GM12878 (cell line): ENCODE results near the gene TMC8. TPM values are rescaled to one million over a fixed set of nuclear protein-coding genes. Genes with fewer than 3 reads are reported as not detected.

Experiments
- BMI1 ChIP-seq: fragments of 450-650 bp; IDR thresholded peaks from 2 replicates; pipeline ENCODE4 v1.6.1; 2016; ENCODE audit warnings: mild to moderate bottlenecking, moderate library complexity, borderline replicate concordance
- CHD2 ChIP-seq: IDR thresholded peaks from 2 replicates; pipeline ENCODE4 v1.6.1; 2011; ENCODE audit warnings: low read depth, low read length, improper control_type of control experiment, borderline replicate concordance
- NR2F1 ChIP-seq: fragments of 450-650 bp; conservative IDR thresholded peaks from 2 replicates; pipeline ENCODE4 v1.6.1; 2017; ENCODE audit warnings: mild to moderate bottlenecking
- PML ChIP-seq: IDR thresholded peaks from 2 replicates; pipeline ENCODE4 v1.6.1; 2012; ENCODE audit warnings: low read length, inconsistent platforms
- POU2F2 ChIP-seq: IDR thresholded peaks from 3 replicates; pipeline ENCODE4 v1.6.1; 2011; ENCODE audit warnings: low read depth, mild to moderate bottlenecking, low read length, borderline replicate concordance
- SMARCA5 ChIP-seq: fragments of 450-650 bp; IDR thresholded peaks from 2 replicates; pipeline ENCODE4 v1.6.1; 2017; ENCODE audit warnings: mild to moderate bottlenecking
- SREBF1 ChIP-seq: IDR thresholded peaks from 2 replicates; pipeline ENCODE4 v1.6.1; 2012; ENCODE audit warnings: mild to moderate bottlenecking, low read length
- SUPT20H ChIP-seq: IDR thresholded peaks from 2 replicates; pipeline ENCODE4 v1.6.1; 2011; ENCODE audit warnings: low read depth, mild to moderate bottlenecking, low read length, moderate library complexity, borderline replicate concordance; ENCODE audit not compliant: control insufficient read depth
- TAF1 ChIP-seq: IDR thresholded peaks from 2 replicates; pipeline ENCODE4 v1.6.1; 2011; ENCODE audit warnings: mild to moderate bottlenecking, low read depth, low read length, borderline replicate concordance
- ZNF217 ChIP-seq: fragments of 450-650 bp; IDR thresholded peaks from 2 replicates; pipeline ENCODE4 v1.6.1; 2017; ENCODE audit warnings: antibody characterized with exemption, mild to moderate bottlenecking
- ZNF622 ChIP-seq: fragments of 450-650 bp; IDR thresholded peaks from 2 replicates; pipeline ENCODE4 v1.6.1; 2017; ENCODE audit warnings: mild to moderate bottlenecking, inconsistent platforms
- polyA plus RNA-seq, 11 experiments: library from polyadenylated mRNA; depleted of rRNA in 4 of 11; unstranded in 6 of 11; stranded (reverse) in 5 of 11; fragments of >200 nt; fragmentation: Nextera tagmentation in 4 of 11; fragmentation: Illumina TruSeq in 1 of 11; extraction: Ambion mirVana in 4 of 11; extraction: Trizol in 1 of 11; gene quantifications; 1 replicate in 1 of 11; 2 replicates in 10 of 11; pipeline versions ENCODE4 v1.2.1 to v1.2.3, GENCODE V29; 2011 to 2016; ENCODE audit warnings: inconsistent platforms in 2 of 11, missing spikeins in 2 of 11, low read depth in 1 of 11
- total RNA-seq, 4 experiments: library from RNA; depleted of rRNA in 3 of 4; stranded (reverse); fragments of >200 nt in 3 of 4; fragmentation: Illumina TruSeq in 1 of 4; extraction: Trizol in 1 of 4; gene quantifications; 2 replicates each; pipeline versions ENCODE4 v1.2.1 to v1.2.3, GENCODE V29; 2013 to 2021
- TF ChIP-seq, protein P1 (sequence below): fragments of 450-650 bp; IDR thresholded peaks from 2 replicates; pipeline ENCODE4 v1.6.1; 2017; ENCODE audit warnings: mild to moderate bottlenecking, moderate library complexity
- TF ChIP-seq, protein P2 (sequence below): fragments of 450-650 bp; IDR thresholded peaks from 2 replicates; pipeline ENCODE4 v1.6.1; 2018; ENCODE audit warnings: mild to moderate bottlenecking, low read depth, moderate library complexity; ENCODE audit not compliant: partially characterized antibody
- TF ChIP-seq, protein P3 (sequence below): IDR thresholded peaks from 2 replicates; pipeline ENCODE4 v1.6.1; 2012; ENCODE audit warnings: low read depth, low read length, improper control_type of control experiment
- TF ChIP-seq, protein P4 (sequence below): IDR thresholded peaks from 2 replicates; pipeline ENCODE4 v1.6.1; 2012; ENCODE audit warnings: improper control_type of control experiment, low read depth, low read length; ENCODE audit not compliant: insufficient replicate concordance

Gene TMC8
- total and polyA plus RNA-seq, 10 of the 15 experiments (the other 5 are each of a cell fraction or from before 2014, with no cell fraction given), result 2.7 to 128 (median 40.0) TPM

DNA sequence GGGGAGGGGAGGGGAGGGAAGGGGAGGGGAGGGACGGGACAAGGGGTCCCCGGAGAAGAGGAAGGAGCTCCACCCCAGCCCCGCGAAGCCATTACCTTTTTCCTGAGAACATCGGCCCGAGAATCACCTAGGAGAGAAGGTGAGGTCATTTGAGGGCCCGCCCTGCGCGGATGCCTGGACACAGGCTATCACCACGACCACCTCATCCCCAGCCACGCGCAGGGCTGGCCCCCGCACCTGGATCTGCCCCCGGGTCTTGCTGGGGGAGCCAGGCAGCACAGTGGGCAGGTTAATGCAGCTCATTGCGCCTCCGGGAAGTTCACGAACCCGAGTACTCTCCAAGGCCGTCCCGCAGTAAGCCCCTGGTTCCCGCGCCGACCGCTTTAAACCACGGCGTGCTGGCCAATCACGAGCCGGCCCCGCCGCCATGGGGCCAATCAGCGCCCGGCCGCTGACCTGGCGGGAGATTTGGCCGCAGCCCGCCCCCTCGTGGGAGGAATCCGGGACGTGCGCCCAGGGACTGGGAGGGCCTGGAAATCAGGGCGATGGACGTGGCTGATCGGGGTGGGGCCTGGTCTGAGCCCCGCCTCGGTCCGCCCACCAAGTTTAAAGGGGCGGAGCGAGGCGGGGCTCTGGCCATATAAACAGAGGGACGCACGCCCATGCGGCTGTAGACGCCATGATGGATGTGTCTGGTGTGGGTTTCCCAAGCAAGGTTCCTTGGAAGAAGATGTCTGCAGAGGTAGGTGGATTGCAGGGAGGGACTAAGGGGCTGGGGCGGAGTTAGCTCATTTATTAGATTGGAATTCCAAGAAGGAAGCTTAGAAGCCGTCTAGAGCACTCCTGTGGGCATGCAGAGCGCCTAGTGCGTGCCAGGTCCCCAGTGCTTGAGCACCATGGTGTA lies 56.4 kb downstream of the TMC8 start, which contains the start of the genes AFMID and TK1 (continued):
- peak; percentile 63; the same call in 1 of the 2 replicates for TF ChIP-seq TAF1
- TF ChIP-seq SUPT20H, result no peak
- TF ChIP-seq, protein P1, sequence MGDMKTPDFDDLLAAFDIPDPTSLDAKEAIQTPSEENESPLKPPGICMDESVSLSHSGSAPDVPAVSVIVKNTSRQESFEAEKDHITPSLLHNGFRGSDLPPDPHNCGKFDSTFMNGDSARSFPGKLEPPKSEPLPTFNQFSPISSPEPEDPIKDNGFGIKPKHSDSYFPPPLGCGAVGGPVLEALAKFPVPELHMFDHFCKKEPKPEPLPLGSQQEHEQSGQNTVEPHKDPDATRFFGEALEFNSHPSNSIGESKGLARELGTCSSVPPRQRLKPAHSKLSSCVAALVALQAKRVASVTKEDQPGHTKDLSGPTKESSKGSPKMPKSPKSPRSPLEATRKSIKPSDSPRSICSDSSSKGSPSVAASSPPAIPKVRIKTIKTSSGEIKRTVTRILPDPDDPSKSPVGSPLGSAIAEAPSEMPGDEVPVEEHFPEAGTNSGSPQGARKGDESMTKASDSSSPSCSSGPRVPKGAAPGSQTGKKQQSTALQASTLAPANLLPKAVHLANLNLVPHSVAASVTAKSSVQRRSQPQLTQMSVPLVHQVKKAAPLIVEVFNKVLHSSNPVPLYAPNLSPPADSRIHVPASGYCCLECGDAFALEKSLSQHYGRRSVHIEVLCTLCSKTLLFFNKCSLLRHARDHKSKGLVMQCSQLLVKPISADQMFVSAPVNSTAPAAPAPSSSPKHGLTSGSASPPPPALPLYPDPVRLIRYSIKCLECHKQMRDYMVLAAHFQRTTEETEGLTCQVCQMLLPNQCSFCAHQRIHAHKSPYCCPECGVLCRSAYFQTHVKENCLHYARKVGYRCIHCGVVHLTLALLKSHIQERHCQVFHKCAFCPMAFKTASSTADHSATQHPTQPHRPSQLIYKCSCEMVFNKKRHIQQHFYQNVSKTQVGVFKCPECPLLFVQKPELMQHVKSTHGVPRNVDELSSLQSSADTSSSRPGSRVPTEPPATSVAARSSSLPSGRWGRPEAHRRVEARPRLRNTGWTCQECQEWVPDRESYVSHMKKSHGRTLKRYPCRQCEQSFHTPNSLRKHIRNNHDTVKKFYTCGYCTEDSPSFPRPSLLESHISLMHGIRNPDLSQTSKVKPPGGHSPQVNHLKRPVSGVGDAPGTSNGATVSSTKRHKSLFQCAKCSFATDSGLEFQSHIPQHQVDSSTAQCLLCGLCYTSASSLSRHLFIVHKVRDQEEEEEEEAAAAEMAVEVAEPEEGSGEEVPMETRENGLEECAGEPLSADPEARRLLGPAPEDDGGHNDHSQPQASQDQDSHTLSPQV, result 0 out of 2 replicates have a peak, but pooled peaks have one; percentile 74
- 0 out of 2 replicates have a peak, but pooled peaks have one; percentile 30 for TF ChIP-seq NR2F1
- TF ChIP-seq SREBF1, result no peak
- TF ChIP-seq ZNF622, result no peak
- peak; percentile 89 for TF ChIP-seq CHD2
- TF ChIP-seq BMI1, result no peak
- peak; percentile 77; the same call in 1 of the 2 replicates for TF ChIP-seq PML
- TF ChIP-seq, protein P2, sequence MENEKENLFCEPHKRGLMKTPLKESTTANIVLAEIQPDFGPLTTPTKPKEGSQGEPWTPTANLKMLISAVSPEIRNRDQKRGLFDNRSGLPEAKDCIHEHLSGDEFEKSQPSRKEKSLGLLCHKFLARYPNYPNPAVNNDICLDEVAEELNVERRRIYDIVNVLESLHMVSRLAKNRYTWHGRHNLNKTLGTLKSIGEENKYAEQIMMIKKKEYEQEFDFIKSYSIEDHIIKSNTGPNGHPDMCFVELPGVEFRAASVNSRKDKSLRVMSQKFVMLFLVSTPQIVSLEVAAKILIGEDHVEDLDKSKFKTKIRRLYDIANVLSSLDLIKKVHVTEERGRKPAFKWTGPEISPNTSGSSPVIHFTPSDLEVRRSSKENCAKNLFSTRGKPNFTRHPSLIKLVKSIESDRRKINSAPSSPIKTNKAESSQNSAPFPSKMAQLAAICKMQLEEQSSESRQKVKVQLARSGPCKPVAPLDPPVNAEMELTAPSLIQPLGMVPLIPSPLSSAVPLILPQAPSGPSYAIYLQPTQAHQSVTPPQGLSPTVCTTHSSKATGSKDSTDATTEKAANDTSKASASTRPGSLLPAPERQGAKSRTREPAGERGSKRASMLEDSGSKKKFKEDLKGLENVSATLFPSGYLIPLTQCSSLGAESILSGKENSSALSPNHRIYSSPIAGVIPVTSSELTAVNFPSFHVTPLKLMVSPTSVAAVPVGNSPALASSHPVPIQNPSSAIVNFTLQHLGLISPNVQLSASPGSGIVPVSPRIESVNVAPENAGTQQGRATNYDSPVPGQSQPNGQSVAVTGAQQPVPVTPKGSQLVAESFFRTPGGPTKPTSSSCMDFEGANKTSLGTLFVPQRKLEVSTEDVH, result peak; percentile 99
- no peak for TF ChIP-seq ZNF217
- TF ChIP-seq, protein P3, sequence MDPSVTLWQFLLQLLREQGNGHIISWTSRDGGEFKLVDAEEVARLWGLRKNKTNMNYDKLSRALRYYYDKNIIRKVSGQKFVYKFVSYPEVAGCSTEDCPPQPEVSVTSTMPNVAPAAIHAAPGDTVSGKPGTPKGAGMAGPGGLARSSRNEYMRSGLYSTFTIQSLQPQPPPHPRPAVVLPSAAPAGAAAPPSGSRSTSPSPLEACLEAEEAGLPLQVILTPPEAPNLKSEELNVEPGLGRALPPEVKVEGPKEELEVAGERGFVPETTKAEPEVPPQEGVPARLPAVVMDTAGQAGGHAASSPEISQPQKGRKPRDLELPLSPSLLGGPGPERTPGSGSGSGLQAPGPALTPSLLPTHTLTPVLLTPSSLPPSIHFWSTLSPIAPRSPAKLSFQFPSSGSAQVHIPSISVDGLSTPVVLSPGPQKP, result no peak
- TF ChIP-seq, protein P4, sequence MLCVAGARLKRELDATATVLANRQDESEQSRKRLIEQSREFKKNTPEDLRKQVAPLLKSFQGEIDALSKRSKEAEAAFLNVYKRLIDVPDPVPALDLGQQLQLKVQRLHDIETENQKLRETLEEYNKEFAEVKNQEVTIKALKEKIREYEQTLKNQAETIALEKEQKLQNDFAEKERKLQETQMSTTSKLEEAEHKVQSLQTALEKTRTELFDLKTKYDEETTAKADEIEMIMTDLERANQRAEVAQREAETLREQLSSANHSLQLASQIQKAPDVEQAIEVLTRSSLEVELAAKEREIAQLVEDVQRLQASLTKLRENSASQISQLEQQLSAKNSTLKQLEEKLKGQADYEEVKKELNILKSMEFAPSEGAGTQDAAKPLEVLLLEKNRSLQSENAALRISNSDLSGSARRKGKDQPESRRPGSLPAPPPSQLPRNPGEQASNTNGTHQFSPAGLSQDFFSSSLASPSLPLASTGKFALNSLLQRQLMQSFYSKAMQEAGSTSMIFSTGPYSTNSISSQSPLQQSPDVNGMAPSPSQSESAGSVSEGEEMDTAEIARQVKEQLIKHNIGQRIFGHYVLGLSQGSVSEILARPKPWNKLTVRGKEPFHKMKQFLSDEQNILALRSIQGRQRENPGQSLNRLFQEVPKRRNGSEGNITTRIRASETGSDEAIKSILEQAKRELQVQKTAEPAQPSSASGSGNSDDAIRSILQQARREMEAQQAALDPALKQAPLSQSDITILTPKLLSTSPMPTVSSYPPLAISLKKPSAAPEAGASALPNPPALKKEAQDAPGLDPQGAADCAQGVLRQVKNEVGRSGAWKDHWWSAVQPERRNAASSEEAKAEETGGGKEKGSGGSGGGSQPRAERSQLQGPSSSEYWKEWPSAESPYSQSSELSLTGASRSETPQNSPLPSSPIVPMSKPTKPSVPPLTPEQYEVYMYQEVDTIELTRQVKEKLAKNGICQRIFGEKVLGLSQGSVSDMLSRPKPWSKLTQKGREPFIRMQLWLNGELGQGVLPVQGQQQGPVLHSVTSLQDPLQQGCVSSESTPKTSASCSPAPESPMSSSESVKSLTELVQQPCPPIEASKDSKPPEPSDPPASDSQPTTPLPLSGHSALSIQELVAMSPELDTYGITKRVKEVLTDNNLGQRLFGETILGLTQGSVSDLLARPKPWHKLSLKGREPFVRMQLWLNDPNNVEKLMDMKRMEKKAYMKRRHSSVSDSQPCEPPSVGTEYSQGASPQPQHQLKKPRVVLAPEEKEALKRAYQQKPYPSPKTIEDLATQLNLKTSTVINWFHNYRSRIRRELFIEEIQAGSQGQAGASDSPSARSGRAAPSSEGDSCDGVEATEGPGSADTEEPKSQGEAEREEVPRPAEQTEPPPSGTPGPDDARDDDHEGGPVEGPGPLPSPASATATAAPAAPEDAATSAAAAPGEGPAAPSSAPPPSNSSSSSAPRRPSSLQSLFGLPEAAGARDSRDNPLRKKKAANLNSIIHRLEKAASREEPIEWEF, result no peak
- peak; percentile 61; the same call in 2 of the 3 replicates for TF ChIP-seq POU2F2
- no peak for TF ChIP-seq SMARCA5
